MM.1S (cell line): Measurements from ENCODE around the gene EXOSC1.
A peak's percentile ranks its signal among the peaks of the same experiment; 100 is the strongest.

Experiments
- DNase-seq: peaks from one replicate; pipeline ENCODE4 v3.0.0-alpha.2; 2015
- H2AFZ ChIP-seq: fragments of 300-600 bp; sonication (generic); 2 replicates; pipeline ENCODE4 v1.6.0; 2016; ENCODE audit warnings: antibody characterized with exemption, low read length
- H3F3A ChIP-seq: fragments of 300-600 bp; sonication (generic); 2 replicates; pipeline ENCODE4 v1.6.1; 2016; ENCODE audit warnings: mild to moderate bottlenecking, antibody characterized with exemption, low read length, moderate library complexity, mixed read lengths; ENCODE audit not compliant: insufficient read depth
- H3K27ac ChIP-seq: fragments of 300-600 bp; sonication (generic); 2 replicates; pipeline ENCODE4 v1.5.1; 2016; ENCODE audit warnings: mild to moderate bottlenecking, low read length
- H3K27me3 ChIP-seq: fragments of 300-600 bp; sonication (generic); replicated peaks from 2 replicates; pipeline ENCODE4 v1.6.0; 2016; ENCODE audit warnings: low read length; ENCODE audit not compliant: insufficient read depth
- H3K36me3 ChIP-seq: fragments of 300-600 bp; sonication (generic); replicated peaks from 2 replicates; pipeline ENCODE4 v1.6.1; 2016; ENCODE audit warnings: mild to moderate bottlenecking, low read length, mixed read lengths; ENCODE audit not compliant: insufficient read depth
- H3K4me1 ChIP-seq: fragments of 300-600 bp; sonication (generic); 2 replicates; pipeline ENCODE4 v1.6.1; 2016; ENCODE audit warnings: low read length, mixed read lengths
- H3K4me2 ChIP-seq: fragments of 300-600 bp; sonication (generic); 2 replicates; pipeline ENCODE4 v1.6.0; 2016; ENCODE audit warnings: low read depth, low read length
- H3K4me3 ChIP-seq: fragments of 300-600 bp; sonication (generic); 2 replicates; pipeline ENCODE4 v1.5.1; 2016; ENCODE audit warnings: low read length, mixed read lengths
- H3K79me2 ChIP-seq: fragments of 300-600 bp; sonication (generic); 2 replicates; pipeline ENCODE4 v1.6.1; 2016; ENCODE audit warnings: mixed run types, low read length, mixed read lengths
- H3K9ac ChIP-seq: fragments of 300-600 bp; sonication (generic); 2 replicates; pipeline ENCODE4 v1.6.1; 2016; ENCODE audit warnings: low read length, mixed read lengths
- H3K9me2 ChIP-seq: fragments of 300-600 bp; sonication (generic); replicated peaks from 2 replicates; pipeline ENCODE4 v1.6.1; 2016; ENCODE audit warnings: mild to moderate bottlenecking, low read length, mixed read lengths; ENCODE audit not compliant: insufficient read depth
- H3K9me3 ChIP-seq: fragments of 300-600 bp; sonication (generic); replicated peaks from 2 replicates; pipeline ENCODE4 v1.6.1; 2016; ENCODE audit warnings: mild to moderate bottlenecking, low read length, mixed read lengths; ENCODE audit not compliant: insufficient read depth
- H4K20me1 ChIP-seq: fragments of 300-600 bp; sonication (generic); 2 replicates; pipeline ENCODE4 v1.6.1; 2016; ENCODE audit warnings: mild to moderate bottlenecking, low read length, moderate library complexity, mixed read lengths; ENCODE audit not compliant: insufficient read depth
- CTCF ChIP-seq: fragments of 300-600 bp; sonication (generic); IDR thresholded peaks from 2 replicates; pipeline ENCODE4 v1.5.1; 2016; ENCODE audit warnings: antibody characterized with exemption, low read length, mixed read lengths
- EZH2 ChIP-seq: fragments of 300-600 bp; sonication (generic); optimal IDR thresholded peaks from 2 replicates; pipeline ENCODE3; 2017; ENCODE audit warnings: low read depth, mild to moderate bottlenecking, antibody characterized with exemption, low read length, mixed read lengths
- EZH2phosphoT487 ChIP-seq: fragments of 300-600 bp; sonication (generic); IDR thresholded peaks from 2 replicates; pipeline ENCODE4 v1.6.1; 2018; ENCODE audit warnings: antibody characterized with exemption, low read length

The EXOSC1 gene

GRCh38 chr10:97400665-97401454 is 44.9 kb downstream of the EXOSC1 start, which contains the start of gene RRP12:
RRP12 (minus strand) TSS chr10:97401340; CDS start chr10:97401231, 109 bp downstream.
- H3K9ac ChIP-seq, result peak within 1 kb of the TSS; percentile 97
- peak within 1 kb of the TSS; percentile 89 for H3K27ac ChIP-seq
- H3K9me3 ChIP-seq, result no peaks in the 10 kb centered on the region
- peaks cover 32% of the 10 kb centered on the region for H3K79me2 ChIP-seq
- no peaks in the 10 kb centered on the region for H3K27me3 ChIP-seq
- H3K4me3 ChIP-seq, result peak within 1 kb of the TSS; percentile 93
- peaks cover 11% of the 10 kb centered on the region; the same call in 1 of the 2 replicates for H3F3A ChIP-seq
- no peaks in the 10 kb centered on the region for H3K4me1 ChIP-seq
- H4K20me1 ChIP-seq, result no peaks in the 10 kb centered on the region
- H2AFZ ChIP-seq, result peak within 1 kb of the TSS; percentile 46
- TF ChIP-seq EZH2phosphoT487 (no peak), CTCF (no peak; the same call in none of the 2 replicates), EZH2 (no peak)
- peak; percentile 99 for DNase-seq
- no peaks in the 10 kb centered on the region for H3K9me2 ChIP-seq
- H3K4me2 ChIP-seq, result peak within 1 kb of the TSS; percentile 83
- 0 out of 2 replicates have a peak, but pooled peaks cover 2% of the 10 kb centered on the region for H3K36me3 ChIP-seq

- H3K27ac ChIP-seq, result peak overlapping the region; percentile 89
- 0 out of 2 replicates have a peak overlapping the region, but pooled peaks have one; percentile 18 for H2AFZ ChIP-seq
- no peaks in the 10 kb centered on the region for H3K9me3 ChIP-seq
- peak overlapping the region; percentile 97 for H3K9ac ChIP-seq
- H3K27me3 ChIP-seq, result no peaks in the 10 kb centered on the region
- no peaks in the 10 kb centered on the region for H3K9me2 ChIP-seq
- peak overlapping the region; percentile 83 for H3K4me2 ChIP-seq
- 0 out of 2 replicates have a peak, but pooled peaks cover 2% of the 10 kb centered on the region for H3K36me3 ChIP-seq
- peaks cover 32% of the 10 kb centered on the region for H3K79me2 ChIP-seq
- DNase-seq, result peak; percentile 77
- peak overlapping the region; percentile 93 for H3K4me3 ChIP-seq
- peaks cover 11% of the 10 kb centered on the region; the same call in 1 of the 2 replicates for H3F3A ChIP-seq
- no peak for TF ChIP-seq CTCF
- no peak for TF ChIP-seq EZH2
- no peak for TF ChIP-seq EZH2phosphoT487
- H4K20me1 ChIP-seq, result no peaks in the 10 kb centered on the region
- H3K4me1 ChIP-seq, result no peaks in the 10 kb centered on the region
Observed at GRCh38 chr10:97399843-97400545, 45.8 kb downstream of the EXOSC1 start.

GRCh38 chr10:97396056-97396455 is 49.8 kb downstream of the EXOSC1 start:
- Histone ChIP-seq H2AFZ (no peak overlapping the region), H3K4me2 (no peak overlapping the region), H3K9me2 (no peaks in the 10 kb centered on the region), H3K36me3 (0 out of 2 replicates have a peak, but pooled peaks cover 2% of the 10 kb centered on the region), H3K4me1 (no peaks in the 10 kb centered on the region), H3F3A (peaks cover 11% of the 10 kb centered on the region; the same call in 1 of the 2 replicates), H3K9ac (no peak overlapping the region), H3K9me3 (no peaks in the 10 kb centered on the region), H3K27ac (no peak overlapping the region), H4K20me1 (no peaks in the 10 kb centered on the region), H3K4me3 (no peak overlapping the region), H3K79me2 (peaks cover 32% of the 10 kb centered on the region), H3K27me3 (no peaks in the 10 kb centered on the region)
- DNase-seq, result no peak
- no peak for TF ChIP-seq CTCF
- TF ChIP-seq EZH2, result no peak
- no peak for TF ChIP-seq EZH2phosphoT487
